ENCODE measurements around the gene NAV2. TPM values are rescaled to one million over a fixed set of nuclear protein-coding genes. Genes with fewer than 3 reads are reported as not detected.
A peak's percentile ranks its signal among the peaks of the same experiment; 100 is the strongest.

NAV2 gene
- total and polyA plus RNA-seq, 2 donors from 2014 or later: 5.9 to 37.7 TPM

DNA sequence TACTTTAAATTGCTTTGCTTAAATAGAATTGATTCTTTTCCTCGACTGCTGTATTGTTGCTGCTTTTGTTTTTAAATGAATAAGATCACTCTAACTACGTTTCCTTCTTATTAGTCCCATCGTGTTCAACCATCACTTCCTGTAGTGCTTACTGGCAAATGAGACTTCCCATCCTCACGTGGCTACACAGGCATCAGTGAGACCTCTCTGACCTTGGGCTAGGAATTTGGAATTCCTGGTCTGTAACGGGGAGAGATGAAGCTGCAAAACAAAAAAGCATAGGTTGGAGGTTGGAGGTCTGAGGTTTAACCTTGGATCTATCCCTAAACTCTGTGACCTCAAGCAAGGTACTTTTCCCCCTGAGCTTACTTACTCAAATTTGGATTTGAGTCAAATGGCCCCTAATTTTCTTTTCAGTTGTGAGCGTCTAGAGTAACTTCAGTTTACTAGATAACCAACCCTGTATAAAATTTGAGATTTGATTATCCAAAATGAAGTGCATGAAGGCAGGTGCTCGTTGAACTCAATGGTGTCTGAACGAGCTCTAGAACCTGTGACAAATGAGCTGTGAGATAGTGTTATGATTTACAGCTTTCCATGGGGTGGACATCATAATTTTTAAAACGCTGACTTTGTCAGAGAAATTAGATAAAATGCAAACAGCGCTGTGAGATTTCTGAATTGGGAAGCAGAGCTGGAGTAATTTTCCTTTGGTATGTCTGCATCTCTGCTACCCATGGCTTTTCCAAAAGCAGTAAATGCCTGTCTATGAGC, 296.4 kb downstream of the NAV2 start:
- no peak overlapping the region for H3K27ac ChIP-seq (ENCODE audit: low read depth in 2 of 2, low read length in 2 of 2)
- intact Hi-C loops (cut with DNase I): no loop called here
- no peak overlapping the region for H3K4me3 ChIP-seq (ENCODE audit: low read length in 3 of 3)
- H3K4me1 ChIP-seq (ENCODE audit: control insufficient read depth in 2 of 3, insufficient read depth in 2 of 3, low read depth in 1 of 3, low read length in 3 of 3): peaks cover 2 to 11% (median 4%) of the 10 kb centered on the region in 3 donors
- H3K9ac ChIP-seq (ENCODE audit: low read length in 3 of 3): no peak overlapping the region
- H3K27me3 ChIP-seq (ENCODE audit: control insufficient read depth, insufficient read depth, low read length): no peaks in the 10 kb centered on the region
- TF ChIP-seq, protein P1, sequence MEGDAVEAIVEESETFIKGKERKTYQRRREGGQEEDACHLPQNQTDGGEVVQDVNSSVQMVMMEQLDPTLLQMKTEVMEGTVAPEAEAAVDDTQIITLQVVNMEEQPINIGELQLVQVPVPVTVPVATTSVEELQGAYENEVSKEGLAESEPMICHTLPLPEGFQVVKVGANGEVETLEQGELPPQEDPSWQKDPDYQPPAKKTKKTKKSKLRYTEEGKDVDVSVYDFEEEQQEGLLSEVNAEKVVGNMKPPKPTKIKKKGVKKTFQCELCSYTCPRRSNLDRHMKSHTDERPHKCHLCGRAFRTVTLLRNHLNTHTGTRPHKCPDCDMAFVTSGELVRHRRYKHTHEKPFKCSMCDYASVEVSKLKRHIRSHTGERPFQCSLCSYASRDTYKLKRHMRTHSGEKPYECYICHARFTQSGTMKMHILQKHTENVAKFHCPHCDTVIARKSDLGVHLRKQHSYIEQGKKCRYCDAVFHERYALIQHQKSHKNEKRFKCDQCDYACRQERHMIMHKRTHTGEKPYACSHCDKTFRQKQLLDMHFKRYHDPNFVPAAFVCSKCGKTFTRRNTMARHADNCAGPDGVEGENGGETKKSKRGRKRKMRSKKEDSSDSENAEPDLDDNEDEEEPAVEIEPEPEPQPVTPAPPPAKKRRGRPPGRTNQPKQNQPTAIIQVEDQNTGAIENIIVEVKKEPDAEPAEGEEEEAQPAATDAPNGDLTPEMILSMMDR (IDR thresholded peaks at IDR 0.05; ENCODE audit: borderline replicate concordance, extremely low read depth, insufficient read depth): no peak
- DNase-seq (no peak), FAIRE-seq (no peak)
- no peaks in the 10 kb centered on the region for H3K9me3 ChIP-seq (ENCODE audit: control insufficient read depth in 2 of 3, insufficient read depth in 1 of 3, low read length in 3 of 3)
- no peaks in the 10 kb centered on the region for H3K36me3 ChIP-seq (ENCODE audit: control insufficient read depth in 2 of 3, insufficient read depth in 3 of 3, low read length in 3 of 3)

DNA sequence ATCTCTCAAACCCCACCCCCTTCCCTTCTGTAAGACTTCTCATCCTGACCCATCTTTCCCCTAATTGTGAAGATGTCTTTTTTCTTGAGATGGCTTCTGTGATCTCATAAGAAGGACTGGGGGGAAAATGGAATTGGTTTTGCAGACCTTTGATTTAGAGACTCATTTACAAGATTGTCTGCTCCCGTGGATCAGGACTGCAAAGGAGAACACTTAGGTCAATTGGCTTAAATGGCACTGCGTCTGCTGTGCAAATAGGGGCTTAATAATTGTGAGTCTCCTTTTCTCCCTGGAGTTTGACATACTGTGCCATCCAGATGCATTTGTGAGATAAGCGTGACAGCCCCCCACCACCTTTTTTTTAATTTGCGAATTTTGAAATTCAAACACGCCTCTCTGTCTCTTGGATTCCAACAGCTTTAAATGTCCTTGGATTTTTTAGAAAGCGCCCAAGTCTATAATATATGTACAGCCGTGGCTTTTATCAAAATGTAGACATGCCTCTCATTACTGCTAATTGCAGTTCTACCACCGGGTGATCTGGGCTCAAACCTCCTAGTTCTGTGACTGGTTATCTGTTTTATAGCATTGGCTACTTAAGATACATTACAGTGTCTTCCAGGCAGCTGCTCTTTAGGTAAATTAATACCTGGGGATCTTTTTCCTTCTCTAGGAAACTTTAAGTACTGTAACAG, 297.7 kb downstream of the NAV2 start:
- DNase-seq: peak in 1 of 5 donors; percentile 44
- no peaks in the 10 kb centered on the region for H3K9me3 ChIP-seq (ENCODE audit: control insufficient read depth in 2 of 3, insufficient read depth in 1 of 3, low read length in 3 of 3)
- no peak overlapping the region for H3K9ac ChIP-seq (ENCODE audit: low read length in 3 of 3)
- intact Hi-C loops (cut with DNase I): no loop called here
- H3K27ac ChIP-seq (ENCODE audit: low read depth in 2 of 2, low read length in 2 of 2): peak overlapping the region in 1 of 2 donors; percentile 3
- no peak overlapping the region for H3K4me3 ChIP-seq (ENCODE audit: low read length in 3 of 3)
- no peaks in the 10 kb centered on the region for H3K27me3 ChIP-seq (ENCODE audit: control insufficient read depth, insufficient read depth, low read length)
- FAIRE-seq: no peak
- peaks cover 2 to 11% (median 5%) of the 10 kb centered on the region in 3 donors for H3K4me1 ChIP-seq (ENCODE audit: control insufficient read depth in 2 of 3, insufficient read depth in 2 of 3, low read depth in 1 of 3, low read length in 3 of 3)
- H3K36me3 ChIP-seq (ENCODE audit: control insufficient read depth in 2 of 3, insufficient read depth in 3 of 3, low read length in 3 of 3): no peaks in the 10 kb centered on the region
- TF ChIP-seq, protein P1 (IDR thresholded peaks at IDR 0.05; ENCODE audit: borderline replicate concordance, extremely low read depth, insufficient read depth): no peak

DNA sequence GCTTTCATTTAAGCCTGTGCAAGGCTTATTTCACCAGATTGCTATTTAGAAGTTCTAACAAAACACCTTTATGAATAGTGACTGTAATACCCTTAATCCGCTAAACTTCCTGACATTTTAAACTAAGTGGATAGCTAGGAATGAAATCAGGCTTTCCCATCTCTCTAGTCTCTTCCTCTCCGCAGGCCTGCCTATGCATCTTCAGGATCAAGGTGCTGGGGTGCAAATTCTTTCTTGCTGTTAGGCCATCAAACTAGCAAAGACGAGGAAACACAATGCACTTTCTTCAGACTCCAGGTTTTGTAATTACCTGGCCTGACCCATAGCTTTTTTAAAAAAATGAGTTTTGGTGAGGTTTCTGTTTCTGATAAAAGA, 298.2 kb downstream of the NAV2 start:
- Histone ChIP-seq H3K4me3 (ENCODE audit: low read length in 3 of 3) (no peak overlapping the region), H3K9ac (ENCODE audit: low read length in 3 of 3) (no peak overlapping the region), H3K36me3 (ENCODE audit: control insufficient read depth in 2 of 3, insufficient read depth in 3 of 3, low read length in 3 of 3) (no peaks in the 10 kb centered on the region), H3K9me3 (ENCODE audit: control insufficient read depth in 2 of 3, insufficient read depth in 1 of 3, low read length in 3 of 3) (no peaks in the 10 kb centered on the region), H3K4me1 (ENCODE audit: control insufficient read depth in 2 of 3, insufficient read depth in 2 of 3, low read depth in 1 of 3, low read length in 3 of 3) (peaks cover 2 to 11% (median 7%) of the 10 kb centered on the region in 3 donors), H3K27ac (ENCODE audit: low read depth in 2 of 2, low read length in 2 of 2) (no peak overlapping the region), H3K27me3 (ENCODE audit: control insufficient read depth, insufficient read depth, low read length) (no peaks in the 10 kb centered on the region)
- no peak for DNase-seq
- TF ChIP-seq, protein P1 (IDR thresholded peaks at IDR 0.05; ENCODE audit: borderline replicate concordance, extremely low read depth, insufficient read depth): no peak
- FAIRE-seq: no peak
- intact Hi-C loops (cut with DNase I): no loop called here

Measured in kidney (tissue), 14 donors.